Bone marrow (tissue), 2 donors: Measurements from ENCODE around the gene NFKBIL1.

ENCODE experiments used
- DNase-seq, 2 donors: peaks; one replicate each; lab custom pipeline; 2025; lab: John Stamatoyannopoulos, UW

NFKBIL1 gene

DNA sequence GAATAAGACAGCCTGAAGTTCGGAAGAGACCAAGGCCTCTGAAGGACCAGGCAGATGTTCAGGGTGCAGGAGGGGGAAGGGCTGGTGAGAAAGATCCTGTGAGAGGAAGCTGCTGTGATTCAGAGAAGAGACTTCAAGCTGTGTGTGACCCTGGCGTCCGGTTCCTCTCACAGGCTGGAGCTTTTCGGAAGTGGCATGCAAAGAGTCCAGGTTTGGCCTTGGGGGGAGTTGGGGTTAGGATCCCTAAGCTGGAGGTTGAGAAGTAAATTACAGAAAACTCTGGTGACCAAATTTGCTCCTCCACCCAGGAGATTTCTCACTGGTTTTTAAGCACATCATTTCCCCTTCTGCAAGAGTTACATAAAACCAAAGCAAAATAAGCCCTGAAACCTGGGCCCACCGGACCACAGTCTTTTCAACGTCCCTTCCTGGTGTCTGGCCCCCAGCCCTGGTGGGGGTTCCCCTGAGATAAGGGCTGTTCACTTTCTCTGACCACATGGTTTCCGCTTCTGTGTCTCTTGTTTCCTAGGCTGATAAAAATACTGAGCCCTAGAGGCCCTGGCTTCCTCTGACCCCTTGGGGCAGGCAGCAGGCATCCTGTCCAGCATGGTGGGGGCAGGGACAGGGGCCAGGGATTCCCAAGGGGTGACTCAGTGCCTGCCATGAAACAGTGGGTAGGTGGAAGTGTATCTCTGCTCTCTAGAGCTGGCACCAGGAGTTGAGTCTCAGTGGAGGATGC lies 12.7 kb downstream of the NFKBIL1 start:
- peak; percentile 52 to 74 for DNase-seq

DNA sequence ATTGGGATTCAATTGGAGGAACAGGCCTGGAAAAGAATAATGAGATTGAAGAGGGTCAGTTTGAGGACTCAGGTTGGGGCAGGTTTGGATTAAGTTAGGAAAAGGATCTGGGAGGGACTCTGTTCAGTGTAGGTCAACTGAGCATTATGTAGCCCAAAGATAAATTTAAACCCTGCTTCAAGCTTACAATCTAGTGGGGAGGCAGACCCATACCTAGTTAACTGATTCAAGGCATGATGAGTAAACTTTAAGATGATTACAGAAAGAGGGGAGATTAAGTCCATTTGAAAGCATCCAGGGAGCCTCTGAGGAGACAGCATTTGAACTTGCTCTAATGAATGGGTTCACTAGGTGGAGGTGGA lies 13.3 kb downstream of the NFKBIL1 start:
- DNase-seq: no peak

DNA sequence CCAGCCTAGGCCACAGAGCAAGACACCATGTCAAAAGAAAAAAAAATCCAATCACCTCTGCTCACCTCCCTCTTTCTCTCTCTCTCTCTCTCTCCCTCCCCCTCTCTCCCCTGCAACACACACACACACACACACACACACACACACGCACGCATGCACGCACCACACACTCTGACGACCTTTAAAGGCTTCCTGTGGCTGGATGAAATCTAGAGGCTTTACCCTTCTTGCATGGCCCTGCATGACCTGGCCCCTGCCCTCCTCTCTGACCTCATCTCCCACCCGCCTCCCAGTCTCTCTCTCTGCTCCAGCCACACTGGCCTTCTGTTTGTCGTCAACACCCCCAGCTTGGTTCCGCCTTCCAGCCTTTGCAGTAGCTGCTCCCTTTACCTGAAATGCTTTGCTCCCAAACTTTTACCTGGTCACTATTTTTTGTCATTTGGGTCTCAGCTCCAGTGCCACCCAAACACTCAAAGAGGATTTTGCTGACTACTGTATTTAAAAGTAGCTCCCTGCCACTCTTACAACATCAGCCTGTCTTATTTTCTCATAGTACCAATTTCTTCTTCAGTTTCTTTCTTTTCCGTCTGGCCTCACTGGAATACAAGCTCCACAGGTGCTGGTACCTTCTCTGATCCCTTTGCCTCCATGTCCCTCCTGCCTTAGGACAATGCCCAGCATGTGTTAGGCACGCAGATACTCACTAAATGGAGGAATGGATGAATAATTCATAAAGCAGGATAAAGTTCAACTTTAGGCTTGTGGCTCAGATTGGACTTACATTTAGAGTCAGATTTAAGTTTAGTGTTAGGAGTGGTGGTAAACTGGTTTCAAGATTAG lies 20.3 kb downstream of the NFKBIL1 start:
- no peak for DNase-seq

- DNase-seq: peak in 1 of 2 donors; percentile 68
Measured at GRCh38 chr6:31568537-31568961, 21.1 kb downstream of the NFKBIL1 start.

- no peak for DNase-seq
Measured at GRCh38 chr6:31569861-31570536, 22.6 kb downstream of the NFKBIL1 start.

DNA sequence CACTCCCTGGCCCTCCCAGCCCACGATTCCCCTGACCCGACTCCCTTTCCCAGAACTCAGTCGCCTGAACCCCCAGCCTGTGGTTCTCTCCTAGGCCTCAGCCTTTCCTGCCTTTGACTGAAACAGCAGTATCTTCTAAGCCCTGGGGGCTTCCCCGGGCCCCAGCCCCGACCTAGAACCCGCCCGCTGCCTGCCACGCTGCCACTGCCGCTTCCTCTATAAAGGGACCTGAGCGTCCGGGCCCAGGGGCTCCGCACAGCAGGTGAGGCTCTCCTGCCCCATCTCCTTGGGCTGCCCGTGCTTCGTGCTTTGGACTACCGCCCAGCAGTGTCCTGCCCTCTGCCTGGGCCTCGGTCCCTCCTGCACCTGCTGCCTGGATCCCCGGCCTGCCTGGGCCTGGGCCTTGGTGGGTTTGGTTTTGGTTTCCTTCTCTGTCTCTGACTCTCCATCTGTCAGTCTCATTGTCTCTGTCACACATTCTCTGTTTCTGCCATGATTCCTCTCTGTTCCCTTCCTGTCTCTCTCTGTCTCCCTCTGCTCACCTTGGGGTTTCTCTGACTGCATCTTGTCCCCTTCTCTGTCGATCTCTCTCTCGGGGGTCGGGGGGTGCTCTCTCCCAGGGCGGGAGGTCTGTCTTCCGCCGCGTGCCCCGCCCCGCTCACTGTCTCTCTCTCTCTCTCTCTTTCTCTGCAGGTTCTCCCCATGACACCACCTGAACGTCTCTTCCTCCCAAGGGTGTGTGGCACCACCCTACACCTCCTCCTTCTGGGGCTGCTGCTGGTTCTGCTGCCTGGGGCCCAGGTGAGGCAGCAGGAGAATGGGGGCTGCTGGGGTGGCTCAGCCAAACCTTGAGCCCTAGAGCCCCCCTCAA lies 24.9 kb downstream of the NFKBIL1 start, which contains the start of gene LTA:
Gene LTA, plus strand, starts transcription at position 249 of the 871 bp plus-strand sequence. Its CDS starts 454 bp downstream, at position 703.
- DNase-seq: no peak

- DNase-seq: no peak
Measured at GRCh38 chr6:31573239-31574105, 26.1 kb downstream of the NFKBIL1 start.

DNA sequence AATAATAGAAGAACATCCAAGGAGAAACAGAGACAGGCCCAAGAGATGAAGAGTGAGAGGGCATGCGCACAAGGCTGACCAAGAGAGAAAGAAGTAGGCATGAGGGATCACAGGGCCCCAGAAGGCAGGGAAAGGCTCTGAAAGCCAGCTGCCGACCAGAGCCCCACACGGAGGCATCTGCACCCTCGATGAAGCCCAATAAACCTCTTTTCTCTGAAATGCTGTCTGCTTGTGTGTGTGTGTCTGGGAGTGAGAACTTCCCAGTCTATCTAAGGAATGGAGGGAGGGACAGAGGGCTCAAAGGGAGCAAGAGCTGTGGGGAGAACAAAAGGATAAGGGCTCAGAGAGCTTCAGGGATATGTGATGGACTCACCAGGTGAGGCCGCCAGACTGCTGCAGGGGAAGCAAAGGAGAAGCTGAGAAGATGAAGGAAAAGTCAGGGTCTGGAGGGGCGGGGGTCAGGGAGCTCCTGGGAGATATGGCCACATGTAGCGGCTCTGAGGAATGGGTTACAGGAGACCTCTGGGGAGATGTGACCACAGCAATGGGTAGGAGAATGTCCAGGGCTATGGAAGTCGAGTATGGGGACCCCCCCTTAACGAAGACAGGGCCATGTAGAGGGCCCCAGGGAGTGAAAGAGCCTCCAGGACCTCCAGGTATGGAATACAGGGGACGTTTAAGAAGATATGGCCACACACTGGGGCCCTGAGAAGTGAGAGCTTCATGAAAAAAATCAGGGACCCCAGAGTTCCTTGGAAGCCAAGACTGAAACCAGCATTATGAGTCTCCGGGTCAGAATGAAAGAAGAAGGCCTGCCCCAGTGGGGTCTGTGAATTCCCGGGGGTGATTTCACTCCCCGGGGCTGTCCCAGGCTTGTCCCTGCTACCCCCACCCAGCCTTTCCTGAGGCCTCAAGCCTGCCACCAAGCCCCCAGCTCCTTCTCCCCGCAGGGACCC lies 27.0 kb downstream of the NFKBIL1 start:
- no peak for DNase-seq

GRCh38 chr6:31575335-31575901 lies 28.0 kb downstream of the NFKBIL1 start, which contains the start of gene TNF:
Gene TNF (plus strand): TSS chr6:31575565. CDS start chr6:31575742, 177 bp downstream.
- DNase-seq: peak in 1 of 2 donors; percentile 41

DNA sequence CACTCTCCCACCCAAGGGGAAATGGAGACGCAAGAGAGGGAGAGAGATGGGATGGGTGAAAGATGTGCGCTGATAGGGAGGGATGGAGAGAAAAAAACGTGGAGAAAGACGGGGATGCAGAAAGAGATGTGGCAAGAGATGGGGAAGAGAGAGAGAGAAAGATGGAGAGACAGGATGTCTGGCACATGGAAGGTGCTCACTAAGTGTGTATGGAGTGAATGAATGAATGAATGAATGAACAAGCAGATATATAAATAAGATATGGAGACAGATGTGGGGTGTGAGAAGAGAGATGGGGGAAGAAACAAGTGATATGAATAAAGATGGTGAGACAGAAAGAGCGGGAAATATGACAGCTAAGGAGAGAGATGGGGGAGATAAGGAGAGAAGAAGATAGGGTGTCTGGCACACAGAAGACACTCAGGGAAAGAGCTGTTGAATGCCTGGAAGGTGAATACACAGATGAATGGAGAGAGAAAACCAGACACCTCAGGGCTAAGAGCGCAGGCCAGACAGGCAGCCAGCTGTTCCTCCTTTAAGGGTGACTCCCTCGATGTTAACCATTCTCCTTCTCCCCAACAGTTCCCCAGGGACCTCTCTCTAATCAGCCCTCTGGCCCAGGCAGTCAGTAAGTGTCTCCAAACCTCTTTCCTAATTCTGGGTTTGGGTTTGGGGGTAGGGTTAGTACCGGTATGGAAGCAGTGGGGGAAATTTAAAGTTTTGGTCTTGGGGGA lies 28.7 kb downstream of the NFKBIL1 start:
- no peak for DNase-seq

- no peak for DNase-seq
Measured at GRCh38 chr6:31576897-31577578, 29.6 kb downstream of the NFKBIL1 start.

GRCh38 chr6:31577579-31577966 lies 30.2 kb downstream of the NFKBIL1 start:
- no peak for DNase-seq

DNA sequence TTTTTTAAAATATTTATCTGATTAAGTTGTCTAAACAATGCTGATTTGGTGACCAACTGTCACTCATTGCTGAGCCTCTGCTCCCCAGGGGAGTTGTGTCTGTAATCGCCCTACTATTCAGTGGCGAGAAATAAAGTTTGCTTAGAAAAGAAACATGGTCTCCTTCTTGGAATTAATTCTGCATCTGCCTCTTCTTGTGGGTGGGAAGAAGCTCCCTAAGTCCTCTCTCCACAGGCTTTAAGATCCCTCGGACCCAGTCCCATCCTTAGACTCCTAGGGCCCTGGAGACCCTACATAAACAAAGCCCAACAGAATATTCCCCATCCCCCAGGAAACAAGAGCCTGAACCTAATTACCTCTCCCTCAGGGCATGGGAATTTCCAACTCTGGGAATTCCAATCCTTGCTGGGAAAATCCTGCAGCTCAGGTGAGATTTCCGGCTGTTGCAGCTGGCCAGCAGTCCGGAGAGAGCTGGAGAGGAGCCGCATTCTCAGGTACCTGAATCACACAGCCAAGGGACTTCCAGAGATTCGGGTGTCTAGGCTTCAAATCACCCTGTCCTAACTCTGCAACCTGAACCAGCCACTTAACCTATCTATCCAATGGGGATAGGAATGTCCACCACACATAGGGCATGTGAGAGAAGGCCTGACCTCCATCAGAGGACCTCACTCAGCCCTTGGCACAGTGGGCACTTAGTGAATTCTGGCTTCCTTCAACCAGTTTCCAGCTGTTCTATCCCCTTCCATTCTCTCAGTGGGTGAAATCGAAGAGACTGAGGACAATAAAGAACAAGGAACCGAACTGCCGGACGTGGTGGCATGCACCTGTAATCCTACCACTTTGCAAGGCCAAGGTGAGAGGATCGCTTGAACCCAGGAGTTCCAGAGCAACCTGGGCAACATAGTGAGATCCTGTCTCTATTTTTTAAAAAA lies 31.0 kb downstream of the NFKBIL1 start:
- no peak for DNase-seq

GRCh38 chr6:31579119-31579505 lies 31.7 kb downstream of the NFKBIL1 start:
- no peak for DNase-seq

DNA sequence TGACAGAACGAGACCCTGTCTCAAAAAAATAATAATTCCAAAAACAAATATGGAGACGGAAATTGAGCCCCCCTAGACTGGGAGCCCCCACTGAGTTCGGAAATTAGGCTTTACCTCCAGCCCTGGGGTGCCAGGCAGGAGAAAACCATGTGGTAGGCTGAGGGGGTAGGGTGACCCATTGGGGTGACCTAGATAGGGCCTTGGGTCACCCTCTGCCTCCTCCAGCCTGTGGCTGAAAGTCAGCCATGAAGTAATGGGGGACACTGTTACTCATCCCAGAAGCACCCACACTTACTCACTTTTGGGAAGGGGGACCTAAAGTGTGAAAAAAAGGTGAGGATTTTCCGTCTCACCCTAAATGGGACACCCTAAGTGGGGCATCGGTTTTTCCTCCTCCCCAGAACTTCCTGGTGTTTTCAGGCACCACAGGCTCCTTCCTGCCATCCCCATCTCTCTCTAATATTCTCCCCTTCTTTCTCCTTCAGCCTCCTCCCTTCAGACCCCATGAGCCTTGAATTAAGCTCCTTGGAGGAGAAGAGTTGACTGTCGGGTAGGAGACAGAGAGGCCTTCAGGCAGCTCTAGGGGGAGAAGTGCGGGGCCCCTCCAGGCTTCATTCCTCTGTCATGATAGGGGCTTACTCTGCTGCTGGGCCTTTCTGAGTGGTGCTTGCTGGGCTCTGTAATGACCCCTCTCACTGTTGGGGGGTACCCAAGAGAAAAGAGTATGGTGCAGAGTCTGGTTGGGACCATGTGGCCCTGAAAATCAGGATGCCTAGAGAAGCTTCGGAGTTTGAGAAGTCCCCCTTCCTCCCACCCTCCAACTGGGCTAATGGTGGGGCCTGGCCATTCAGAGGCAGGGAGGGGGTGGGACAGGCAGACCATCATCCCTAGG lies 32.4 kb downstream of the NFKBIL1 start:
- DNase-seq: no peak

DNA sequence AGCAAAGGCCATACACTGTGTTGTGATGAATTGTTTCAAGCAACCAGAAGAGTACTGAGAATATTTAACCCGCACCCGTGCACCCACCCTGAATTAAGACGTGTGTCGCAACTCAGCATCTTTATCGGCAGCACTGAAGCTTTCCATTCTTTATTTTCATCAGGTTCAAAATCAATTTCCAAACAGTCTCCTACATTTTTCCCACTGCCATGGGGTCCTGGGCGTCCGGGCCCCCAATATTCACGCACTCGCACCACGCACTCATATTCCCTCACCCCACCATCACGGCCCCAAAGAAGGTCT lies 33.0 kb downstream of the NFKBIL1 start:
- no peak for DNase-seq
